Epithelial cell of proximal tubule (primary cell): ENCODE measurements around the gene CNEP1R1. TPM values are rescaled to one million over a fixed set of nuclear protein-coding genes. Genes with fewer than 3 reads are reported as not detected.

Experiments
- DNase-seq: peaks from one replicate; pipeline ENCODE4 v3.0.0-alpha.2; 2011; ENCODE audit warnings: low read depth
- H3K4me3 ChIP-seq: 2 replicates; pipeline ENCODE4 v1.5.1; 2011; ENCODE audit warnings: low read depth, mild to moderate bottlenecking, low read length
- total RNA-seq: library from RNA; depleted of rRNA; stranded (reverse); fragments of >200 nt; gene quantifications from 2 replicates; pipeline ENCODE4 v1.2.3, GENCODE V29; 2015
- TF ChIP-seq, protein P1 (sequence below): conservative IDR thresholded peaks from 2 replicates; pipeline ENCODE4 v1.5.1; 2012; ENCODE audit warnings: low read depth, mild to moderate bottlenecking, low read length

Gene CNEP1R1
- total RNA-seq, 1 donor from 2014 or later = 13.1 TPM

DNA sequence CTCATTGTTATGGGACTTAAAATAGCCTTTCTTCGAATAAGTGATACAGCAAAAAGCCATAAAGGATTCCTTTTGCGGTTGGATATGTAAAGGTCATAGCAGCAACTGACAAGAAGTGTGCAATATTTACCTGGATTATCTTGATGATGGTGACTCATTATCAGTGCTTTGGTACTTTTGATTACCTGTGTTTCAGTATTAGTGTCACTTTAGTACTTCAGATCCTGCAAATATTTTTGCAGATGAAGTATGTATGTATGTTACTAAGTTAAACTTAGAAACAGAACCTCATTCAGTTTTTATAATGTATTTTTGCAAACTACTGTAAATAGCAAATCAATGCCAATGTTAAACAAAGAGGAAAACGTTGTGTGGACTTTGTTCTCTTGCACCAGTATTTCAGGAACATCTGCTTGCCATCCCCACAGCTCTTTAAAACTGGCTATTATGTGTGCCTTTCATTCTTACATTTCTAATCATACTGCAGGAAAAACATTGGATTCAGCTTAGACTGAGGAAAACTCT lies 10.5 kb downstream of the CNEP1R1 start:
- H3K4me3 ChIP-seq = no peak overlapping the region
- DNase-seq = no peak
- TF ChIP-seq, protein P1, sequence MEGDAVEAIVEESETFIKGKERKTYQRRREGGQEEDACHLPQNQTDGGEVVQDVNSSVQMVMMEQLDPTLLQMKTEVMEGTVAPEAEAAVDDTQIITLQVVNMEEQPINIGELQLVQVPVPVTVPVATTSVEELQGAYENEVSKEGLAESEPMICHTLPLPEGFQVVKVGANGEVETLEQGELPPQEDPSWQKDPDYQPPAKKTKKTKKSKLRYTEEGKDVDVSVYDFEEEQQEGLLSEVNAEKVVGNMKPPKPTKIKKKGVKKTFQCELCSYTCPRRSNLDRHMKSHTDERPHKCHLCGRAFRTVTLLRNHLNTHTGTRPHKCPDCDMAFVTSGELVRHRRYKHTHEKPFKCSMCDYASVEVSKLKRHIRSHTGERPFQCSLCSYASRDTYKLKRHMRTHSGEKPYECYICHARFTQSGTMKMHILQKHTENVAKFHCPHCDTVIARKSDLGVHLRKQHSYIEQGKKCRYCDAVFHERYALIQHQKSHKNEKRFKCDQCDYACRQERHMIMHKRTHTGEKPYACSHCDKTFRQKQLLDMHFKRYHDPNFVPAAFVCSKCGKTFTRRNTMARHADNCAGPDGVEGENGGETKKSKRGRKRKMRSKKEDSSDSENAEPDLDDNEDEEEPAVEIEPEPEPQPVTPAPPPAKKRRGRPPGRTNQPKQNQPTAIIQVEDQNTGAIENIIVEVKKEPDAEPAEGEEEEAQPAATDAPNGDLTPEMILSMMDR = no peak

DNA sequence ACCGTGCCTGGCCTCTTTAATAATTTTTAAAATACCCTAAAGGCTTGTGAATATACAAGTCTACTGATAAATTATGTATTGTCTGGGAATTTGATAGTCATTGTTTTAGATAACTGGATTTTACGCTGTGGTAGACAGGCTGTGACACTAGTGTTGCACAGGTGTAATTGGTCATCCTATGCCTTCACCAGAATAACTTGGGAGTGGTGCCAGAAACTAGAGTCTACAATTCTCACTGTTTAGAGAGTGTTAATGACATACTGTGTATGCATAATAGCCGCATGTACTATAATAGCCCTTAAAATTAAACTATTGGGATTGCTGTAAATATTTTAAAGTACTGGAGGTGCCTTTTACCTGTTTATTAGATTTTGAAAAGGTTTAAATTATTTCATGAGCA lies 11.4 kb downstream of the CNEP1R1 start:
- TF ChIP-seq, protein P1 = no peak
- no peak for DNase-seq

DNA sequence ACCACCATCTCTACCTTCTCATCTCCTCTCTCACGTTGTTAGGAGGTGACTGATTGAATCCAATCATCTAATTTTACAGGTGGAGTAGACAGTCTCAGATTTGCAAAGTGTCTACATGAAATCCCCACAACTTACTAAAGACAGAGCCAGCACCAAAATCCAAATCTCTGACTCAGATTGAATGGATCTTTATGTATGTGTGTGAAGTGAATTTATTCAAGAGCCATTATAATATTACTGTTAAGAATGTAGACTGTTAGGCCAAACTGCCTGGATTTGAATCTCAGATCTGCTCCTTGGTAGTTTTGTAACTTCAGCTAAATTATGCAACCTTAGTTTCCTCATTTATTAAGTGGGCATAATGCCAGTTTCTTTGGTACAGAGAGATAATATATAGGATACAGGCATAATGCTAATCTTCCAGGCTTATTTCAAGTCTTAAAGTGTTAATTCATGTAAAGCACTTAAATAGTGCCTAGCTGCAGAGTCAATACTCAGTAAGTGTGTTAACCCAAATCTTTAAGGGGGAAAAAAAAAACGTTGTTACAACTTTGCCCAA lies 12.7 kb downstream of the CNEP1R1 start:
- TF ChIP-seq, protein P1 = no peak
- no peak overlapping the region for H3K4me3 ChIP-seq
- no peak for DNase-seq

More for the DNA sequence above, 11.4 kb downstream of the CNEP1R1 start:
- no peak overlapping the region for H3K4me3 ChIP-seq

DNA sequence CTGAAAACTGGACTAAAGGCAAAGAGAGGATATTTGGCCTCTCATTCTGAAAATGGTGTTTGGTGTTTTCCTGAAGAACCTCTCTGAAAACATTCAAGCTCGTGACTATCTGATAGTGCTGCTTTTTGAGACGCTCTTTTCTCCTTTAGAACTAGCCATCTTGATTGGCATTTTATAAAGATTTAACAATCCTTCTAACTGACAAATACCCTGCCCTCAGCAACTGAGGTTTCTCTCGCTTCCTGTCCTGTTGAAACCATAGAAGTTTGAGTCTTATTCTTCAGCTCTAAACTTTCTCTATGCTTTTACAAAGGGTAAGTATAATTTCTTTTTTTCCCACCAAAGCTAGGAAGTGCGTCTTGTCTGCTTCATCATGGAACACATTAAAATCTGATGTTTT lies 13.3 kb downstream of the CNEP1R1 start:
- TF ChIP-seq, protein P1 = no peak
- DNase-seq = no peak
- no peak overlapping the region for H3K4me3 ChIP-seq

DNA sequence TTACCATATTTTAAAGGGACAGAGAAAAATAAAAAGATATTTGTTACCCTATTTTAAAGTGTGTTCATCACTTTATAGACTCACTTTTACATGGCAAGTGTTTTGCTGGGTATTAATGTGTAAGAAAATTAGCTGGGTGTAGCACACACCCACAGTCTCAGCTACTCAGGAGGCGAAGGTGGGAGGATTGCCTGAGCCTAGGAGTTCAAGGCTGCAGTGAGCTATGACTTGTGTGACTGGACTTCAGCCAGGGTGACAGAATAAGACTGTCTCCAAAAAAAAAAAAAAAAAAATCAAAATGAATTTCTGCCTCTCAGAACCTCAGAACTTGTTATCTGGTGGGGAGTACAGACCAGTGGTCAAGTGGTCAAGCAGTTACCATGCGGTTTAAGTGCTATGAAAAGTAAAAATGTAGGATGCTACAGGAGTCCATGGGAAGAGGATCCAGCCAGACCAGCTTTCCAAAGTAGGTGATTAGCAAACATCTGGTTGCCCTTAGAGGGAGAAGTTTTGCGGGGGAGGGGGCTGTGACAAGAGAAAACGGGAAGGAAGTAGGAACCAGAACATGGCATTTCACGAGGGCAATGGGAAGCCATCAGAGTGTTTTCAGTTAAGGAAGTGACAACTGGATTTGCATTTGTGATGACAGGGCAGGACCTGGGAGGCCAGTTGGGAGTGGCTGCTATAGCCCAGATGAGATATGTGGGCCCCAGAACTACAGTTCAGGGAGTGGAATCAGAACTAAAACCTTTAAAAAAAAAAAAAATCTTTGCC lies 13.9 kb downstream of the CNEP1R1 start:
- TF ChIP-seq, protein P1 = no peak
- H3K4me3 ChIP-seq = no peak overlapping the region
- DNase-seq = no peak

DNA sequence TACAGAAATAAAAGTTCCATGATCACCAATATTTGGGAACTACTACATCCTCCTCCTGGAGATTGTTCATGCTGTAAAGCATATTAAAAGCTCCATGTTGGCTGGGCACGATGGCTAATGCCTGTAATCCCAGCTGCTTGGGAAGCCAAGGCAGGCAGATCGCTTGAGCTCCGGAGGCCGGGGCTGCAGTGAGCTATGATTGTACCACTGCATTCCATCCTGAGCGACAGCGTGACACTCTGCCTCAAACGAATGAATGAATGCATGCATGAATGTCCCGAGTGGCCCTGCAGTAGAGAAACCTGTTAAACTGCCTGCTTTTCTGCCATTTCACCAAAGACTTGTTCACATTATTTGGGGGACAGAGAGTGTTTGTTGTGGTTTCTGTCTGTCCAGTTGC lies 15.0 kb downstream of the CNEP1R1 start:
- TF ChIP-seq, protein P1 = no peak
- DNase-seq = no peak

More for the DNA sequence above, 15.0 kb downstream of the CNEP1R1 start:
- no peak overlapping the region for H3K4me3 ChIP-seq
